GM19043 (cell line): ENCODE data around the gene UCMA.

ENCODE experiments used
- ATAC-seq: cut with Tn5 transposase; IDR thresholded peaks from one replicate; pipeline ENCODE4 v1.9.1; 2021; ENCODE audit warnings: low read depth; ENCODE audit not compliant: unreplicated experiment

UCMA gene

DNA sequence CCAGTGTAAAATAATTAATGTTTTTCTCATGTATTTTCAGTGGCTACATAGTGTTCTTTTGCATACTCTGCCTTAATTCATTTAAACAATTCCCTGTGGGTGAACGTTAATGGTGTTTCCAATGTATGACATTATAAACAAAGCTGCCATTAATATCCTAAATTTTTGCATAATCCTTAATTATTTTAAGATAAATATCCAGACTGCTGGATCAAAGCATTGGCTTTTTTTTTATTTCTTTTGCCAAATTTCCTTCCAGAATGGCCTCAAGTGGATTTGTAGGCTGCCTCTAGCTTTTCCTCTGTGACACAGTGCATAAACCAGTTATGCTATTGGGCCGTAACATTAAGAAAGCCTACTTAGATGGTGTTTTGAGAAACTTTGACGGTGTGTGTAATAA, 43.4 kb downstream of the UCMA start:
- ATAC-seq: no peak

- ATAC-seq: no peak
Observed at GRCh38 chr10:13189961-13190360, 44.2 kb downstream of the UCMA start.

- no peak for ATAC-seq
Observed at GRCh38 chr10:13188593-13188992, 45.6 kb downstream of the UCMA start.

- ATAC-seq: no peak
Observed at GRCh38 chr10:13187135-13187534, 47.0 kb downstream of the UCMA start.

DNA sequence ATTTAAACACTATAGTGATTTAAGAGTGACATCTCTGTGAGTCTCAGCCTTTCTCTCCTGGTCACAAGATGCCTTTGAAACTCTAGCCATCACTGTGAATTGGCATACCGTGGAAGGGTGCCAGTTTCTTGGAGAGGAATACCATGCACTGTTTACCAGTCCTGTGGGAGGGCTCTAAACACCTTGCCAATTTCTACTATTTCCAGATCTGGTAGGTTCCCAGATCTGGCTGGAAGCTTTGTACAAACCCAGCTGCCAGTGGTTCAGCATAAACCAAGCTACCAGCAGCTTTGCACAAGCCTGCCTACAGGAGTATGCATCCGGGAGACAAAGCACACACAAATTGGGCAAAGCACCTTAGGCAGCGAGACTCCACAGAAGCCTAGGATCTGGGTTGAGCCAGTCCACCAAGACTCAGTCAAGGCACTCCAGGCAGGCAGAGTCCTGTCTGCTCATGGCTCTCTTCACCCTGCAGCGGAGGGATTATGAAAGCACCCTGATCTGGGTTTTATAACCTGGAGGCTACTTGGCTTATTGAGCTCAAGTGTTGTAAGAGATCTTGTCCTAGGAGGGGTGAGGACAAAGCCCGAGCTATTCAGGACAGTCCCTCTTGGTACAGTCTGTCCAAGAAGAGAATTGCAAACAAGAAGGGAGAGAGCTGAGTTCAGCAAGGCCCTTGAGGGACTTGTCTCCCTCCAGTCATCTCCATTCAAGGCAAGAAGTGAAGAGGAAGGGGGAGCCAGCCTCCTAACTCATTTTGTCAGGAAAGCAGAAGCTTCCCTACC, 49.3 kb downstream of the UCMA start:
- ATAC-seq: no peak

- ATAC-seq: no peak
Observed at GRCh38 chr10:13184276-13184675, 49.9 kb downstream of the UCMA start.

- peak; percentile 46 for ATAC-seq
Observed at GRCh38 chr10:13183625-13184024, 50.5 kb downstream of the UCMA start.

- no peak for ATAC-seq
Observed at GRCh38 chr10:13182424-13182823, 51.8 kb downstream of the UCMA start.

GRCh38 chr10:13180788-13181187, 53.4 kb downstream of the UCMA start:
- ATAC-seq: no peak

GRCh38 chr10:13173616-13174015, 60.6 kb downstream of the UCMA start:
- no peak for ATAC-seq
